ENCODE data around the gene TCF3.

DNA sequence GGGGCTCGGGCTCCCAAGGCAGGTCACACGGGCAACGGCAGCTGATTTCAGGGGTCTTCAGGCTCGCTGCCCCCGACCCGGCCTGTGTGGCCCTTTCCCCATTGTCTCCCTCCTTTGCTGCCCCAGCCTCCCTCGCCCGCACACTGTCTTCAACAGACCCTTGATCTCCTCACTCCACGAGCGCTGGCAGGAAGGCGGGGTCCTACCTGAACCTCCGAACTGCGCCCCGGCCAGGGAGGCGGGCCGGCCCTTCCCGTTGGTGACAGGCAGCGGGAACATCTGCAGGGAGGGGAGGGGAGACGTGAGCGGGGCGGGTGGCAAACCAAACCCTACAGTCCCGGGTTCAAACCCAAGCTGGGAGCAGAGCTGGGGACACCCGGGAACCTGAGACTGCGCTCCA lies 6.3 kb downstream of the TCF3 start:
- TF ChIP-seq EZH2 (IDR thresholded peaks at IDR 0.05; ENCODE audit: insufficient read depth, poor library complexity, severe bottlenecking) (no peak), EZH2phosphoT487 (IDR thresholded peaks at IDR 0.05; ENCODE audit: insufficient read depth, low read depth) (no peak)
